Stimulated activated CD4-positive, alpha-beta T cell treated with anti-CD3 and anti-CD28 coated beads, Interleukin-1b, Interleukin-23, amount 100 ng/mL, for 1 hour (primary cell): ENCODE data around the gene GBX2.
"Not testable (repeated sequence)": the region's sequence is repeated elsewhere in the genome, so short reads cannot be mapped to it uniquely, and the experiment has no call there.

Experiments
- DNase-seq, 2 donors: peaks; one replicate each; pipeline ENCODE4 v3.0.0-alpha.2; 2020; ENCODE audit warnings: low read depth in 2 of 2

The GBX2 gene

DNA sequence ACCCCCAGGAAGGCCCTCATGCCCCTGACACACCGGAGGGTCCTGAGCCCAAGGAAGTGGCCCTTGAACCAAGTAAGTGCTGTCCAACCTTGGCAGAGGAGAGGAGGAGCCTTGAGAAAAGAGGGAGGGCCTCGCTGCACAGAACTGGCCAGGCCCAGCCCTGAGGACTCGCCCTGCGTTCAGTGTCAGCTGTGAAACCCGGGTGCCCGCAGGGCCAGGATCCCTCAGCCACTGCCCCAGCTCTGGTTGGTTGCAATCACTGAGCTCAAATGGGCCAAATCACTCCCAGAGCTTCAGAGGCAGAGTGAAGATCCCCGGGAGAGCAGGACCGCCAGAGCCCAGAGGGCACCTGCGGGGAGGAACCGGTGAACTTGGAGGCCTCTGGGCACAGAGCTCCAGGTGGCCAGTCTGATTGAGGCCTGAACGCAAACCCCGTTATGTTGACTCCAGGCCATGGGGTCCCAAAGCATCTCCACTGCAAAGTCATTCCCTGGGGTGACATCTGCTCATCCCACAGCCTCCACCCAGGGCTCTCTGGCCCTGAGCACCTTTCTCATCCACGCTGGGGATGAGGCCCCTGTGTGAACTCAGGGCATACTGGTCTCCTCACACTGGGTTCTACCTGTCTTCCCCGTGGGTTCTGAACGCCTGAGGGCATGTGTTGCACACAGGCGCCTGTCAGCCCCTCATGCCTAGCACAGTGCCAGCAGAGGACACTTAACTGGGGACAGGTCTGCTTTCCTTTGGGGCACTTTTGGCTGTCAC is 11.9 kb downstream of the GBX2 start:
- no peak for DNase-seq

DNA sequence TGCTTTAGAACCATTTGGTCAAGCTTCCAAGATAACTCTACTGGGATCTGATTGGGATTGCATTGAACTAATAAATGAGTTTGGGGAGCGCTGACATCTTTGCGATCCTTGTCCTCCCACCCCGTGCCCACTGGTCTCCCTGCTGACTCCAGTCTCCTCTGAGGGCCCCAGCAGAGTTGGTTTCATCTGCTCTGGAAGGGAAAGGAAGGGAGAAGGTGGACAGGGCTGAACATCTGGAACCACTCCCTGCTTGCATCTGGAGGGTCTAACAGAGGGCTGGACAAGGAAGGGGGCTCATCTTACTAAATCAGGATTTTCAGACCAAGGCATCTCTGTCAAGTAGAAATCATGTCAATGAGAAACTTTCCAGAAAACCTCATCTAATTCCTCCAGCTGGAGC is 12.8 kb downstream of the GBX2 start:
- no peak for DNase-seq

DNA sequence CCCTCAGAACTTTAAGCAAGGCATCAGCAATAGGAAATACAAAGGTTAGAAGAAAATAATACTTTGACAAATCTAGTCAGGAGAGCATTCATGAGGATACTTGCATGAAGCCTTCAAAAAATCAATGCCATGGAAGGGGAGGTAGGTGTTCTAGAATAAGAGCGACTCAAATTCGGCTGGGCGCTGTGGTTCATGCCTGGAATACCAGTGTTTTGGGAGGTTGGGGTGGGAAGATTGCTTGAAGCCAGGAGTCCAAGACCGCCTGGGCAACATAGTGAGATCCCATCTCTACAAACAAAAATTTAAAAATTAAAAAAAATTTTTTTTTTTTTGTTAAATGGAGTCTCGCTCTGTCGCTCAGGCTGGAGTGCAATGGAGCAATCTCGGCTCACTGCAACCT is 21.8 kb downstream of the GBX2 start:
- no peak for DNase-seq

DNA sequence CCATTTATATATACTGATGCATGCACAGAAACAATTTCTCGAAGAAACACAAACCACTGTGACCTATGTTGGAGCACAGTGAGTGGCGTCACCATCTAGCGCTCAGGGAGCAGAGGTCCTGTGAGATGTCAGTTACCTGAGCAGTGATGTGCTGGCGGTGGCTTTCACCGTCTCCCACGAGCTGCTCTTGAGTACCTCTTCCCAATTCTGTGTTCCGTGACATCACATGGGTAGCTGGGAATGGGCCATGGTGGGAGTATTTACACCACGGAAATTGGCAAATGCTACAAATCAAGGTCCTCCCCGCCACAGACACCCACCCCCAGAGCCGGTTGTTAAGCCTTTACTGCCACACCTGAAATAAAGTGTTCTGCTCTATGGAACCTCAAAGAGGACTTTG is 24.4 kb downstream of the GBX2 start:
- no peak for DNase-seq

DNA sequence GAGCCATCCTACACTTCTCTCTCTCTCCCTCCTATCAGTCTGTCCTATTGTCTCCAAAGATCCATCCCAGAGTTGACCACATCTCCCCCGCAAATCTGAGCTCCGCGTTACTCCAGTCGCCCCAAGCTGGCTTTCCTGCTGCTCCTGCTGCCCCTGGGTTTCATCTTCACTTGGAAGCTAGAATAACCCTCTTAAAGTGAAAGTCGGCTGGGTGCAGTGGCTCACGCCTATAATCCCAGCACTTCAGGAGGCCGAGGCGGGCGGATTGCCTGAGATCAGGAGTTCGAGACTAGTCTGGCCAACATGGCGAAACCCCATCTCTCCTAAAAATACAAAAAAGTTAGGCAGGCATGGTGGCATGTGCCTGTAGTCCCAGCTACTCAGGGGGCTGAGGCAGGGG is 26.6 kb downstream of the GBX2 start:
- not testable (repeated sequence) for DNase-seq

DNA sequence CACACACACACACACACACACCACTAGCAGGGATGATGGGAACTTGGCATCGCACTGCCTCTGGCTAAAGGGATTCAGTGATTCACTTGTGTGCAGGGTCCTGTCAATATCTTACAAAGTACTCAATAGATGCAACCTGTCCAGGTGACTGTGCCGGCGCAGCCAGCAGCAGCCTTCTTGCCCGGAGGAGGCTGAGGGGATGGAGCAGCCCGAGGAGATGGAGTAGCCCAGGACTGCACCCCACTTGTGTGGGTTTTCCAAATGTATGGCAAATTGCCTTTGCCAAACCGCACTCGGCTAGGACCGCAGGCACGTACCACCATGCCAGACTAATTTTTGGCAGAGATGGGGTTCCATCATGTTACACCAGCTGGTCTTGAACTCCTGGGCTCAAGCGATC is 31.1 kb downstream of the GBX2 start:
- no peak for DNase-seq

DNA sequence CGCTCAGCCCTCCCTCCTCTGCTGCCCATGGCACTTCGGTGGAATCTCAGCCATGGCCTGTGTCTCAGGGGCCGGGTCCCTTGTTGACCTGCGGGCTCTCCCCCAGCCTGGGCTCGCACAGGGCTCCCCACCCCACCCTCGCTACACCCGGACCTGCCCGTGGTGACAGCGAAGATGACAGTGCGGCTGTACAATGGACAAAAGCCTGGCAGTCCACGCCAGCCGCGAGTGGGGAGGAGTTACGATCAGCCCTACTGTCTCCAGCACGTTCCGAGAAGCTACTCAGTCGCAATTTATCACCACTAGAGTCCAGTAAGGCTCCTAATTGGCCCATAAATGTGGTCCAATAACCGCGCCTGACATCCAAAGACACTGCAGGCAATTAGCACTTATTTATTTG is 31.6 kb downstream of the GBX2 start:
- DNase-seq: no peak

DNA sequence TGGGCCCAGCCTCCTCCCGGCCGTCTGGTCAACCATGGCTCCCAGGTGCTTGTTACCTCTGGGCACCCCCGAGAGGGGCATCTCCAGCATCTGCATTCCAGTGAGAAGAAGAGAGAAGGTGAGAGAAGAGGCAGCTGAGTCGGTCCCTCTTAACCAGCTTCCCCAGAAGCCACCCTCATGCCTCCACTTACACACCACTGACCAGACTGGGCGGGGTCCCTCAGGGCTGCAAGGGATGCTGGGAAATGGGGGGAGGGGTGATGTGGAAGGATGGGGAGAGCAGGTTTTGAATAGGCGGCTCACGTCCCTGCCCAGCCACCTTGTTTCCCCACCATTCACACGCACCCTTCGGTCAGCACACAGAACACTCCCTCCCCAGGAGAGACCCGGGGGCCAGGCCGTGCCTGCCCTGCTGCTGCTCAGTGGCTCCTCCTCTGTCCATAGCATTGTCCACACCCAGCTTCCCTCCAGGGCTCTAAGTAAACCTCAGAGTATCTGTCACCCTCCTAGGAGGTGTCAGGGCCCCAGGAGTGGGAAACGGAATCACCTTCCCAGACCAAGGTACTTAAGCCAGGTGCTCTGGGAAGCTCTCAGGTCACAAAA is 34.7 kb downstream of the GBX2 start:
- no peak for DNase-seq

DNA sequence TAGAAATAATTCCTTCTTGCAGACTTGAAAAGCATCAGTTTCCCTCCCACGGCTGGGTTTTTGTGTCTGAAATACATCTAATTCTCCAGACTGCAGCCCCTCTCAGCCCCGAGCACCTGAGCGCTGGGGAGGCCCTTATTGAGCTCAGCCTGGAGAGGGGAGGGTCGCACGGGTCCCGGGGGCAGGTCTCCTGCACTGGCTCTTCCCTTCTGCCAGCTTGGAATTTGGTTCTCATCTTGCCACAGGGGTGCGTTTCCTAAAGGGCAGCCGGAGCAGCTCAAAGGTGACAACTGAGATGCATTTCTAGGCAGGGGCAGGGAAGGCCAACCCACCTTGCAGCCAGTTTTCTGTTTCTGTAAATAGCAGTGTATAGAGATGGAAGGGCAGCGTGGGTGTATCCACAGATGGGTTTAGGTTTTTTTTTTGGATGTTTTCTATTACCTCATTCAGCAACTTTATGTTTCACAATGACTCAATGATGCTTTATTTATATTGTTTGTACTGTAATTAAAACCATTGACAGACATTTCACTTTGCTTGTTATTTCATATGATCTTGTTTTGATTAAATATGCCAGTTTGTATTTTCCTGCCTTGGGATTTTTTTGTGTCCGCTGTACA is 37.0 kb downstream of the GBX2 start:
- DNase-seq: no peak

DNA sequence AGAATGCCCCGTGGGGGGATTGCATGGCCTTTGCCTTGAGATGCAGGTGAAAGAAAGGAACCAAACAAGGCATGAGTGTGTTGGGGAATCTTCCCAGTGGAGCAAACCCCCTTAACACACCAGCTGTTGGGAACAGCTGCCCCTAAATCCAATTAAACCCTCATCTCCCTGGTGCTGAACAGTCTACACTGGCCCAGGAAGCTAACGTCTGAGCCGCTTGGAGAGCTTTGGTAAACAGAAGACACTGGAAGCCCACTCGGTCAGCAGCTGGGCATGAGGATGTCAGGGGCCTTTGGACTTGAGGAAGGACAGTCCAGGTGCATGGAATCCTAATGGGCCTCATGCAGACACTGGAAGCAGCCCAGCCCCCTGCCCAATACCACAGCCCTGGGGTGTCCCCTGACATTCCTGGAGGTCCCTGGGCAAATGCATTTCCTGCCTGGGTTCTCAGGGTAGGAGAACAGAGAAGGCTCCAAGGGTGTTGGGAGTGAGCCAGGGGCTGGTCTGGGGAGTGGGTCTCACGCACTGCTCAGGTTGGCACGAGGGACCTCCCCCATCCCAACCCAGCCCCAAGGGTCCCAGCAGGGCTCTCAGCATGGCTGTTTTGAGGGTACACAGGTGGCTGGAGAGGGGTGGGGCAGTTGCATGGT is 37.7 kb downstream of the GBX2 start:
- DNase-seq: no peak

DNA sequence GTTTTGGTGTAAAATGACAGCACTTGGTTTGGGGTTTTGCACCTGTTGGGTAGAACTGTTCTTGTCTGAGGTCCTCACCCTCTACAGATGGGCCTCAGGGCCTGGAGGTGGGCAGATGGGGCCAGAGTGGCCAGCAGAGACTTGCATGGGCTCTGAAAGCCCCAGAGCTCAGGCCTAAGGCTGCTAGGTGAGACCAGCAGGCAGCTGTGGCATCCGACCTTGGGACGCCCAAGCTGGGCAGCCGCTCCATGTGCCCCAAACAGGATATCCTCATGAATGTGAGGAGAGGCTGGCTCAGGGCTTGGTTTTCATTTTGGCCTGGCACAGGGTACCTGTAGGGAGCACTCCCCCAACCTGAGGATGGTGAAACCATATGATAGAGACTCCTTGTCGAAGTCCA is 38.3 kb downstream of the GBX2 start:
- no peak for DNase-seq

DNA sequence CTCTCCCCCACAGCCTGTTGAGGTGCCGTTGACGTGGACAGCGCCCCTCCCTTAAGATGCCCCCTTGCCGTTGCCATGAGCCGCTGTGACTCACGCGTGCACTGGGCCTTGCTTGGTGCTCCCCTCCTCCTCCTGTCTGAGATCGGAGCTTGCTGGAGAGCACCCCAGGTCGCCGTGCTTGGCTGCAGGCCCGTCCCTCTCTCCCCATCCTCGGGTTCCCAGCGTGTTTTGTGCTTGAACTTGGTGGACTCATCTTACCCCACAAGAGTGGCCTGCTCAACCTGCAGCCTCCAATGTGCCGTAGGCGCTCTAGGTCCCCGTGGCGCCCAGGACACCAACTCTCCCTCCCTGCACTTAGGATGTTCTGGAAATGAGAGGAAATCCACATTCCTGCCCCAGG is 39.9 kb downstream of the GBX2 start:
- no peak for DNase-seq

DNA sequence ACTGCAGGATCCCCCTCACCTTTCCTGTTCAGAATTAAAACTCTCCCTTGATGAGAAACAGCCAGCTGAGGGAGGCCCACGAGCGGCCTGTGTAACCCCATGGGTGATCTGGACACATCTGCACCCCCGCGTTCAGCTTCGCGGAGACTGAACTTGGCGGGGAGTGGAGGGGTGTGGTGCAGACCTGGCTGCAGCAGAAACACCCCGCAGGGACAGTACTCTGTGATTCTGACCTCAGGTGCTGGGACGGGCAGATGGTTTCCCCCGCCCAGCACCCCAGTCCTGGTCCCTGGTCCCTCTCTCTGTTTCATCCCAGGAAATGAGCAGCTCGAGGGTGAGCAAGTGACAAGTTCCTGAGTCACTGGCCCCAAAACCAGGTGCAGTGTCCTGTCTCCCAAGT is 41.2 kb downstream of the GBX2 start:
- no peak for DNase-seq

DNA sequence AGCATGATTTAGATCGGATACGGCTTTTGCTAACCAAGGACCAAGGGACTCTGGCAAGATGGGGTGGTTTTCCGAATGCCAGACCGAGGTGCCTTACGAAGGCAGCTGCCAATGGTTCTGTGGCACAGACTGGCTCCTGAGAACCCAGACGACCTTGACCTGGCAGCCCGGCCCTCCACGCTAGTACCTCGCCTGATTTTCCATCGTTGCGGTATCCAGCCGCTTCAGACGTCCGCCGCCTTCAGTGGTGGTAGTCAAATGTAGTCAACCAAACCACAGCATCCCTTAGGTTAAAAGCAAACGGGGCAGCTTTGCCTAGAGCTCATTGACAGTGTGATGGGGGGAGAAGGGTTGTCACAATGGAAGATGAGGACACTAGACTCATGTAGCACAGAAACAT is 42.6 kb downstream of the GBX2 start:
- DNase-seq: no peak

DNA sequence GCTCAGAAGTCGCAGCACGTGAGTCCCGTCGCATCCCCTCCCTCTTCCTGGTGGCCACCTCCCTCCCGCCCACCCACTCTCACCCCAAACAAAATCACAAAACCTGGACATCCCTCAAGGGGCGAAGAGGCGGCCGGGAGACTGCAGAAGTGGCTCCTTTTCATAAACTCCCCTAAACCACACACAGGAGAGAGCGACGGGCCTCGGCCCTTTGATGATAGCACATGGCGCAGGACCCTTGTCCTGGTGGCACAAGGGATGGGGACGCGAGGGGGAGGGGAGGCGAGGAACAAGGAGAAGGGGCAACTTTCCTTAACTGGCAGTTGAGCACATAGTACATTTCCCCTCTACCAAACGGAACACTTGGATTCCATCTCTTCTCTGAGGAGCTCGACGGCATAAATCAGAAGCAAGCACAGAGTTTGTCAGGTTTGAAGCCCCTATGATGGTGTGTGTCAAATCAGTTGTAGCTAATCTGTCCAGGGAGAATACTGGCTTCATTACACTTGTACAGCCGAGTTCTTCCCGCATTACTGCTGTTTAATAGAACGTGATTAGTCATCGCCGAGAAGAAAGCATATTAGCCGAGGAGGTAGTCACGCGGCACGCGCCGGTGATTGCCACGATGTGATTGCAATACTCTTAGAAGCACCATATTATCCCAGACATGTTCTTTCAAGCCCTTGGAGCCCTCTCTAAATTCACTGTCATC is 43.8 kb downstream of the GBX2 start:
- no peak for DNase-seq

DNA sequence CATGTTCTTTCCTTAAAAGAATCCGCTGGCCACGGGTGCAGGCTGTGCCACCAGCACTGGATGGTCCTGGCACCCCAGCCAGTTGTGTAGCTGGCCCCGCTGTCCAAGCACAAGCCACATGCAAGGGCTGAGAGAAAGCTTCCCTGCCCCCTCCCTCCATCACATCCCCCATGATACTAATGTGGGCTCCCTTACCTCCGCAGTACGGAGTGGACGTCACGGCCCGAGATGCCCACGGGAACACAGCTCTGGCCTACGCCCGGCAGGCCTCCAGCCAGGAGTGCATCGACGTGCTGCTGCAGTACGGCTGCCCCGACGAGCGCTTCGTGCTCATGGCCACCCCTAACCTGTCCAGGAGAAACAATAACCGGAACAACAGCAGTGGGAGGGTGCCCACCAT is 44.5 kb downstream of the GBX2 start:
- DNase-seq: no peak

DNA sequence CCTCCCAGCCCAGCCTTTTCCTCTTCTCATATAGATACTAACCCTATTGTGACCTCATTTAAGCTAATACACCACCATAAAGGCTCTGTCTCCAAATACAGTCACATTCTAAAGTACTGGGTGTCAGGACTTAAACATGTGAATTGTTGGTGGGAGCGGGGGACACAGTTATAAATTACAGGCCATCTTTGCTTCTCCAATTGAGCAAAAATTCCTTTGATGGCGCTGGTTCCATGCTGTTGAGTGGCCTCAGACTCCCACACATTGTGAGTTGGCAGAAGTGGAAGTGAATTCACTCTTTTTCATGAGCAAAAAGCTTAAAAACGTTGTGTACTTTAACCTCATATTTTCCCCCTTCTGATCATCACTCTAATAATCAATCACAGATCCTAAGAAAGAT is 46.0 kb downstream of the GBX2 start:
- DNase-seq: no peak

DNA sequence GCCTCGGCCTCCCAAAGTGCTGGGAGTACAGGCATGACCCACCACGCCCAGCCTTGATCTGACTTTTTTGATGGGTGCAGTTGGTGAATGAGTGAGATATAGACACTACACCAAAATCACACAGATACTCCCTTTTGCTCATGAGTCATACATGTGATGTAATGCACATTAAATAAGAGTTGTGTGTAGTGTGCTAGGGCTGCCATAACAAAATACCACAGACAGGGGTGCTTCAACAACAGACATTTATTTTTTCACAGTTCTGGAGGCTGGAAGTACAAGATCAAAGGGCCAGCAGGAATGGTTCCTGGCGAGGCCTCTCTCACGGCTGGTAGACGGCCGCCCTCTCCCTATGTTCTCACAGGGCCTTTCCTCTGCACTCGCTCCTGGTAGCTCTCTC is 46.6 kb downstream of the GBX2 start:
- DNase-seq: no peak

DNA sequence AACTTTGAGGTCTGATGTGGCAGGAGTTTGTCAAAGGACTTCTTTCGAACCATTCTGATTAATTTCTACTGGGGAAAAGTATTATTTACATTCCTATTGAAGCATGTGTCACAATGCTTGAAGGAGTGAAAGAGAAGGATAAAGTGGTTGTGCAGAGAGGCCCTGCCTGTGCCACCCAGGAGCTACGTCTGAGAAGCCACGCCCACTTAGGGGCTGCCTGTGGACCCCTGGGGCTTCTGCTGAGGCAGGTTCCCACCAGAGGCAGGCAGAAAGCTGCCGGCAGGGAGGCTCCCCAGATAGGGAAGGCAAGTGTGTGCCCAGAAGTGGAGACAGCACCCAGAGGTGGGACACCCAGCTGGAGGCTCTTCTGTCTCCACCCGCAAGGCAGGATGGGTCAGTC is 47.4 kb downstream of the GBX2 start:
- no peak for DNase-seq

DNA sequence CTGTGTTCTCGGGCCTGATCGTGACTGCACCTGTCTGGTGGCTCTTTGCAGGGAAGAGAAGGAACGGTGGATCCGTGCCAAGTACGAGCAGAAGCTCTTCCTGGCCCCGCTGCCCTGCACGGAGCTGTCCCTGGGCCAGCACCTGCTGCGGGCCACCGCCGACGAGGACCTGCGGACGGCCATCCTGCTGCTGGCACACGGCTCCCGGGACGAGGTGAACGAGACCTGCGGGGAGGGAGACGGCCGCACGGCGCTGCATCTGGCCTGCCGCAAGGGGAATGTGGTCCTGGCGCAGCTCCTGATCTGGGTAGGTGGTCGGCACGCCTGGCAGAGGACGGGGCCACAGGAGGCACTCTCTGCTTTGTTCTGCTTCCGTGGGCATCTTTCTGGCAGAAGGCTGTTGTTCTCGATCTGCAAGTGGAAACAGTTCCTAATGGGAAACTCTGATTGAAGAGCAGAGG is 48.0 kb downstream of the GBX2 start:
- no peak for DNase-seq

DNA sequence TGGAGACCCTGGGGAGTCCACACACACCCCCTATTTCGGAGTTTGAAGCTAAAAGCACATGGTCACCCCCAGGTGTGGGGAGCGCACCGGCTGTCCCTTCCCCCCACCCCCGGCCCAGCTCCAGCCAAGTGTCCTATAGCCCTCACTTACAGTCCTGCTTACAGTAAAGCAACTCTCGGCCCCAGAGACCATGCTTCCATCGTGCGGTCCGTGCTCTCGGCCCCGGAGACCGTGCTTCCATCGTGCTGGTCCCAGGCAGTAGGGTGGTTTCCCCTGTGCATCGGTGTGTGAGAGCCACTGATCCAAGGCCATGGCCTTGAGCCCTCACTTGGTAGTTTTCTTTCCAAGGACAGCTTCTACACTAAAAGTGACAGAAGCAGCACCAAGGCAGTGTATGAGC is 48.7 kb downstream of the GBX2 start:
- no peak for DNase-seq

DNA sequence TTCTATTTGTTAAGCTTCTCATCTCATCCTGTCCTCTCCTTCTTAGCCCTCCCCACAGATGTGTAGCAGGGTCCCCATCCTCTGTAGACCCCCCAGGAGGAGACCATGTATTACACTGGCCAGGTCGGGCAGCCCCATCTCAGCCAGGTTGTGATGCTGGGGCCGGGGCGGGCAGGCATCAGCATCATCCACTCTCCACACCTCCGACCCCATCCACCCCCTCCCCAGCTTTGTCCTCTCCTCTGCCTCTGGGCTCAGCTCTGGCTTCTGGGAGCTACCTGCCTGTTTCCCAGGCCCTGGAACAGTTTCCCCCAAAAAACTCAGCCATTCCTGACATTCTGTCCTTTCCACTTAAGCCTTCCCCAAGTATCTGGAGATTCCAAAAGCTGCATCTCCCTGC is 49.2 kb downstream of the GBX2 start:
- DNase-seq: no peak
